H1 (cell line): ENCODE data around the gene TEAD1. TPM values are rescaled to one million over a fixed set of nuclear protein-coding genes. Genes with fewer than 3 reads are reported as not detected.

Source experiments
- CTCF ChIA-PET: fragments of 300-600 bp; sonication (Branson Sonifier 250); formaldehyde crosslinking; loops from one replicate; lab custom pipeline; 2021; ENCODE audit not compliant: partially characterized antibody; lab: Charles Lee
- POLR2A ChIA-PET: fragments of 300-600 bp; sonication (Branson Sonifier 250); formaldehyde crosslinking; loops from one replicate; lab custom pipeline; 2021; ENCODE audit warnings: inconsistent platforms; ENCODE audit not compliant: partially characterized antibody; lab: Charles Lee
- DNase-seq, 2 experiments: peaks; one replicate each; pipeline versions ENCODE4 v3.0.0 to v3.0.0-alpha.2; 2010 to 2022; ENCODE audit warnings: low spot score in 2 of 2, low read depth in 1 of 2, mixed read lengths in 1 of 2
- FAIRE-seq: peaks from 2 replicates; lab custom pipeline; 2011; peaks lifted over from hg19 to GRCh38; lab: Jason Lieb, UNC
- H2AFZ ChIP-seq: 2 replicates; pipeline ENCODE4 v1.8.1; 2012; ENCODE audit warnings: low read length, inconsistent platforms
- H2AK5ac ChIP-seq: 2 replicates; pipeline ENCODE4 v1.6.1; 2013; ENCODE audit warnings: low read depth, low read length
- H2BK120ac ChIP-seq: replicated peaks from 2 replicates; pipeline ENCODE3; 2013; ENCODE audit warnings: low read depth, low read length, inconsistent platforms
- H2BK12ac ChIP-seq: 2 replicates; pipeline ENCODE4 v1.6.1; 2013; ENCODE audit warnings: low read depth, low read length
- H2BK15ac ChIP-seq: 2 replicates; pipeline ENCODE4 v1.6.1; 2013; ENCODE audit warnings: low read length
- H2BK20ac ChIP-seq: 2 replicates; pipeline ENCODE4 v1.6.1; 2013; ENCODE audit warnings: low read length
- H2BK5ac ChIP-seq: 2 replicates; pipeline ENCODE4 v1.6.1; 2013; ENCODE audit warnings: low read depth, low read length
- H3K14ac ChIP-seq: 2 replicates; pipeline ENCODE4 v1.6.1; 2013; ENCODE audit warnings: inconsistent platforms; ENCODE audit not compliant: insufficient read length
- H3K18ac ChIP-seq: 2 replicates; pipeline ENCODE4 v1.6.1; 2013; ENCODE audit warnings: low read length; ENCODE audit errors: extremely low read depth
- H3K23ac ChIP-seq: 2 replicates; pipeline ENCODE4 v1.6.1; 2013; ENCODE audit warnings: inconsistent platforms; ENCODE audit not compliant: insufficient read length
- H3K23me2 ChIP-seq: 2 replicates; pipeline ENCODE4 v1.6.1; 2013; ENCODE audit warnings: low read depth, low read length
- H3K27ac ChIP-seq: 2 replicates; pipeline ENCODE4 v1.6.1; 2011; ENCODE audit warnings: low read depth, low read length, inconsistent platforms
- H3K27me3 ChIP-seq, 4 experiments: replicated peaks in 1 of 4; 1 replicate in 1 of 4; 2 replicates in 3 of 4; pipeline versions ENCODE4 v1.6.1 to v1.8.1; 2011 to 2013; ENCODE audit warnings: low read length in 3 of 4, mild to moderate bottlenecking in 3 of 4, inconsistent platforms in 2 of 4, mixed read lengths in 2 of 4, moderate library complexity in 1 of 4; ENCODE audit not compliant: control insufficient read depth in 3 of 4, insufficient read depth in 3 of 4; ENCODE audit errors: extremely low read depth in 1 of 4
- H3K36me3 ChIP-seq, 4 experiments: 2 replicates each; pipeline versions ENCODE4 v1.6.1 to v1.8.1; 2011 to 2013; ENCODE audit warnings: mild to moderate bottlenecking in 4 of 4, low read length in 3 of 4, moderate library complexity in 2 of 4, control low read depth in 1 of 4, inconsistent platforms in 1 of 4; ENCODE audit not compliant: insufficient read depth in 4 of 4, control insufficient read depth in 2 of 4
- H3K4ac ChIP-seq: replicated peaks from 2 replicates; pipeline ENCODE3; 2013; ENCODE audit warnings: low read length, low read depth, mixed read lengths, inconsistent platforms; ENCODE audit not compliant: insufficient read length
- H3K4me1 ChIP-seq, 4 experiments: replicated peaks in 1 of 4; 1 replicate in 1 of 4; 2 replicates in 3 of 4; pipeline versions ENCODE4 v1.6.1 to v1.8.1; 2011 to 2013; ENCODE audit warnings: low read length in 3 of 4, inconsistent platforms in 2 of 4, mixed read lengths in 1 of 4; ENCODE audit not compliant: insufficient read depth in 4 of 4, control insufficient read depth in 3 of 4
- H3K4me2 ChIP-seq, 2 experiments: 2 replicates each; pipeline versions ENCODE4 v1.6.1 to v1.8.1; 2011 to 2013; ENCODE audit warnings: low read depth in 2 of 2, low read length in 2 of 2, control low read depth in 1 of 2, inconsistent platforms in 1 of 2, mild to moderate bottlenecking in 1 of 2; ENCODE audit not compliant: insufficient read depth in 1 of 2
- H3K4me3 ChIP-seq, 4 experiments: fragments of 200-600, 300-600 bp in 1 of 4; sonication (generic), shearing (Covaris generic), sonication (Bioruptor Twin) in 1 of 4; 2 replicates each; pipeline versions ENCODE4 v1.5.1 to v1.8.1; 2011 to 2016; ENCODE audit warnings: low read length in 4 of 4, low read depth in 3 of 4, control low read depth in 2 of 4, inconsistent platforms in 2 of 4, mild to moderate bottlenecking in 2 of 4, mixed read lengths in 1 of 4, moderate library complexity in 1 of 4; ENCODE audit not compliant: insufficient read depth in 2 of 4; ENCODE audit errors: extremely low read depth in 1 of 4
- H3K56ac ChIP-seq: replicated peaks from 2 replicates; pipeline ENCODE3; 2013; ENCODE audit warnings: low read depth, mild to moderate bottlenecking, mixed read lengths, low read length, inconsistent platforms; ENCODE audit not compliant: insufficient read length
- H3K79me1 ChIP-seq: 2 replicates; pipeline ENCODE4 v1.6.1; 2013; ENCODE audit warnings: low read depth, low read length, control low read depth
- H3K79me2 ChIP-seq, 2 experiments: 2 replicates each; pipeline versions ENCODE4 v1.6.1 to v1.8.1; 2012 to 2013; ENCODE audit warnings: low read length in 2 of 2, mild to moderate bottlenecking in 2 of 2, inconsistent platforms in 1 of 2; ENCODE audit not compliant: insufficient read depth in 2 of 2, control insufficient read depth in 1 of 2
- H3K9ac ChIP-seq, 4 experiments: replicated peaks in 1 of 4; 1 replicate in 1 of 4; 2 replicates in 3 of 4; pipeline versions ENCODE4 v1.6.1 to v1.8.1; 2011 to 2013; ENCODE audit warnings: low read depth in 3 of 4, low read length in 3 of 4, control low read depth in 2 of 4, mild to moderate bottlenecking in 2 of 4, moderate library complexity in 2 of 4, inconsistent platforms in 1 of 4; ENCODE audit errors: extremely low read depth in 1 of 4
- H3K9me3 ChIP-seq, 2 experiments: 2 replicates each; pipeline versions ENCODE4 v1.6.1 to v1.8.1; 2012 to 2013; ENCODE audit warnings: mild to moderate bottlenecking in 2 of 2, moderate library complexity in 2 of 2, control low read depth in 1 of 2, inconsistent platforms in 1 of 2, low read depth in 1 of 2, low read length in 1 of 2, mixed read lengths in 1 of 2; ENCODE audit not compliant: insufficient read depth in 2 of 2
- H4K20me1 ChIP-seq, 2 experiments: replicated peaks in 1 of 2; 2 replicates each; pipeline versions ENCODE3 to v1.8.1; 2011 to 2013; ENCODE audit warnings: inconsistent platforms in 2 of 2, low read length in 2 of 2, mild to moderate bottlenecking in 1 of 2; ENCODE audit not compliant: insufficient read depth in 2 of 2, control insufficient read depth in 1 of 2
- H4K5ac ChIP-seq: 2 replicates; pipeline ENCODE4 v1.6.1; 2013; ENCODE audit warnings: low read length, low read depth, mixed read lengths, inconsistent platforms; ENCODE audit not compliant: insufficient read length
- H4K8ac ChIP-seq: 2 replicates; pipeline ENCODE4 v1.8.0; 2013; ENCODE audit warnings: mild to moderate bottlenecking, moderate library complexity, low read length, inconsistent platforms; ENCODE audit not compliant: insufficient read depth; ENCODE audit errors: extremely low read depth
- H4K91ac ChIP-seq: replicated peaks from 2 replicates; pipeline ENCODE3; 2013; ENCODE audit warnings: low read length, mixed read lengths, inconsistent platforms; ENCODE audit not compliant: insufficient read length
- KDM1A ChIP-seq: fragments of 200-600, 300-600 bp; sonication (generic); IDR thresholded peaks from 2 replicates; pipeline ENCODE4 v1.7.1; 2016; ENCODE audit warnings: mild to moderate bottlenecking, low read length, borderline replicate concordance
- MAFK ChIP-seq: IDR thresholded peaks from 2 replicates; pipeline ENCODE4 v1.6.1; 2012; ENCODE audit warnings: low read depth, mild to moderate bottlenecking, improper control_type of control experiment, low read length
- TBP ChIP-seq: IDR thresholded peaks from 2 replicates; pipeline ENCODE4 v1.6.1; 2011; ENCODE audit warnings: low read depth, low read length, improper control_type of control experiment
- WGBS, 2 experiments: shearing (Covaris generic) in 1 of 2; methylation state at CpG; one replicate each; pipeline versions ENCODE4 v1.1.6 to v1.1.7; 2013 to 2015; ENCODE audit warnings: low lambda C conversion rate in 2 of 2, mixed read lengths in 2 of 2, inconsistent platforms in 1 of 2, low coverage in 1 of 2, missing lambda C conversion rate in 1 of 2; ENCODE audit not compliant: insufficient replicate concordance in 2 of 2, insufficient coverage in 1 of 2, insufficient read length in 1 of 2; ENCODE audit errors: extremely low coverage in 1 of 2, missing lambda C conversion rate in 1 of 2; 5-methylcytosine and 5-hydroxymethylcytosine counted together
- polyA plus RNA-seq, 7 experiments: library from polyadenylated mRNA; depleted of rRNA in 3 of 7; stranded (reverse) in 5 of 7; unstranded in 2 of 7; fragments of >200 nt in 5 of 7; fragments of 200-250 nt in 2 of 7; gene quantifications; 1 replicate in 5 of 7; 2 replicates in 1 of 7; 4 replicates in 1 of 7; pipeline versions ENCODE4 v1.2.1 to v1.2.3, GENCODE V29; 2011 to 2013; ENCODE audit warnings: missing spikeins in 2 of 7, mixed read lengths in 2 of 7
- total RNA-seq: library from RNA; stranded (reverse); fragmentation: NEBNext Ultra II Directional; extraction: Animal tissue kit (Norgen Biotek cat#: 25700); gene quantifications from 2 replicates; pipeline ENCODE4 v1.2.1, GENCODE V29; 2021

TEAD1 gene
- total and polyA plus RNA-seq, 2 of the 8 experiments (the other 6 are each of a cell fraction or from before 2014, with no cell fraction given): 15.6 to 67.4 TPM

DNA sequence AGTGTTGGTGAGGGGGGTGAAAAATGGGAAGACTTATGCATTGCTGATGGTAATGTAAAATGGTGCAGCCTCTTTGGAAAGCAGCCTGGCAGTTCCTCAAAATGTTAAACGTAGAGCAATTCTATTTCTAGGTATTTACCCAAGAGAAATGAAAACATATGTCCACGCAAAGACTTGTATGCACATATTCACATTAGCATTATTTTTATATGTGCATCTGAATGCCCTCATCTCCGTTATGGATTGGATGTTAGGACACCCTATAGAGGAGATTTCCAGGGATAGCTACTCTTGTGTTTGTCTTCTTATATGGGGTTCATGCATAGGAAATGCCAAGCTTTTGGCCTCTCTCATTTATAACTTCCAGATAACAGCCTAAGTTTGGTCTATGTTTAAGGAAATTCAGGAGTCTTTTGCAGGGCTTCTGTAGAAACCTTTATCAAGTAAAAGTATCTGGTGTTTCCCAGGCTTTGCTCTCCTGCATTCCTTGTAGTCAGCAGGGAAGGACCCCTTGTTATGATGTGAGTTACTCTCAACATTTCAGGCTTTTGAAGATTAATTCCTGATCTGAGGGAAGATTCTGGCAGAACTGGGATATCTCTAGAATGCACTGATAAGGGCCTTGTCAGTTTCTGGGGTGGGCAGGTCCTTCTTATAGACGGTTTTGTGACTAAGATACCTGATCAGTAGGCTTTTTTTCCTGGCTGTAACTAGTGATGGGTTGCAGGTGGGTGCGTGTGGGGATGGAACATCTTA lies 116.8 kb downstream of the TEAD1 start:
- TF ChIP-seq KDM1A (no peak), MAFK (no peak), TBP (no peak)
- Histone ChIP-seq H3K36me3 (peaks cover 0 to 5% (median 0%) of the 10 kb centered on the region in 4 experiments; a peak in 3 of 8 replicates), H3K79me2 (peaks cover 0 to 75% of the 10 kb centered on the region in 2 experiments; a peak in 3 of 4 replicates), H2BK5ac (no peak overlapping the region), H3K27ac (no peak overlapping the region), H3K4ac (no peak overlapping the region), H3K56ac (no peak overlapping the region), H4K5ac (no peak overlapping the region), H3K14ac (no peak overlapping the region), H3K23me2 (no peaks in the 10 kb centered on the region), H3K4me2 (no peak overlapping the region), H3K9ac (no peak overlapping the region), H2BK15ac (no peak overlapping the region), H2AFZ (no peak overlapping the region), H3K23ac (no peak overlapping the region), H2BK120ac (no peak overlapping the region), H4K20me1 (peaks cover 2 to 14% of the 10 kb centered on the region in 2 experiments), H4K8ac (no peak overlapping the region), H2BK12ac (no peak overlapping the region), H3K4me3 (no peak overlapping the region), H3K9me3 (no peaks in the 10 kb centered on the region), H2AK5ac (no peak overlapping the region), H3K4me1 (peaks cover 4 to 22% (median 9%) of the 10 kb centered on the region in 4 experiments), H3K27me3 (no peaks in the 10 kb centered on the region), H3K79me1 (peaks cover 10% of the 10 kb centered on the region), H4K91ac (no peak overlapping the region), H2BK20ac (no peak overlapping the region), H3K18ac (no peak overlapping the region)
- POLR2A ChIA-PET: no interaction called here
- no peak for FAIRE-seq
- WGBS, 2 experiments: 80% methylated on average over 5 of the region's 5 CpGs; no CpG with 5 or more reads in 1 of the 2 experiments
- no peak for DNase-seq
- CTCF ChIA-PET: no interaction called here
